Gastrocnemius medialis (tissue), 4 donors: ENCODE results near the gene CADM3. TPM values are rescaled to one million over a fixed set of nuclear protein-coding genes. Genes with fewer than 3 reads are reported as not detected.
A peak's percentile ranks its signal among the peaks of the same experiment; 100 is the strongest.

ENCODE experiments used
- ATAC-seq, 2 donors: fragments of 150-250 bp; one replicate each; pipeline ENCODE4 v1.9.1; 2016
- DNase-seq, 2 donors: peaks; one replicate each; pipeline ENCODE4 v3.0.0-alpha.2; 2019
- H3K27ac ChIP-seq, 4 donors: fragments of 200-600 bp; sonication (generic); 1 replicate in 1 of 4; 2 replicates in 3 of 4; pipeline ENCODE4 v1.5.1; 2016 to 2018; ENCODE audit warnings: mild to moderate bottlenecking in 2 of 4, moderate library complexity in 1 of 4
- H3K27me3 ChIP-seq, 3 donors: fragments of 200-600 bp; sonication (generic) in 2 of 3; 1 replicate in 1 of 3; 2 replicates in 2 of 3; pipeline versions ENCODE4 v1.5.1 to v1.6.0; 2016 to 2019; ENCODE audit warnings: mild to moderate bottlenecking in 1 of 3, moderate library complexity in 1 of 3
- H3K36me3 ChIP-seq, 2 donors: fragments of 200-600 bp; sonication (generic) in 1 of 2; one replicate each; pipeline ENCODE4 v1.5.1; 2017 to 2018
- H3K4me1 ChIP-seq, 2 donors: fragments of 200-600 bp; sonication (generic) in 1 of 2; one replicate each; pipeline ENCODE4 v1.5.1; 2016 to 2017; ENCODE audit warnings: mild to moderate bottlenecking in 2 of 2
- H3K4me3 ChIP-seq, 4 donors: fragments of 200-600 bp; sonication (generic) in 3 of 4; 1 replicate in 1 of 4; 2 replicates in 3 of 4; pipeline ENCODE4 v1.5.1; 2016 to 2019; ENCODE audit warnings: mild to moderate bottlenecking in 2 of 4
- H3K9me3 ChIP-seq, 3 donors: fragments of 200-600 bp; sonication (generic) in 2 of 3; 1 replicate in 1 of 3; 2 replicates in 2 of 3; pipeline ENCODE4 v1.5.1; 2016 to 2019
- CTCF ChIP-seq, 5 experiments: fragments of 450-650 bp in 3 of 5; fragments of 200-600 bp in 2 of 5; sonication (generic) in 2 of 5; IDR thresholded peaks in 4 of 5; conservative IDR thresholded peaks in 1 of 5; 1 replicate in 4 of 5; 2 replicates in 1 of 5; pipeline ENCODE4 v1.5.1; 2016 to 2019; ENCODE audit warnings: antibody characterized with exemption in 5 of 5, mild to moderate bottlenecking in 3 of 5, moderate library complexity in 3 of 5
- POLR2A ChIP-seq, 2 donors: fragments of 450-650 bp; IDR thresholded peaks; one replicate each; pipeline ENCODE4 v1.6.1; 2017; ENCODE audit warnings: antibody characterized with exemption in 2 of 2, mild to moderate bottlenecking in 2 of 2, moderate library complexity in 2 of 2
- in situ Hi-C, 4 donors: fragments of 200-750 bp; cut with MboI; loops; one replicate each; pipeline versions ENCODE4 v1.15.0 to v1.8.0; 2017; ENCODE audit warnings: low sequenced_read_pairs in 4 of 4
- intact Hi-C: fragments of 100-400 bp; cut with DNase I; formaldehyde crosslinking; loops from one replicate; pipeline ENCODE4 v1.15.1; 2023; ENCODE audit warnings: low total_unique reads
- total RNA-seq, 4 donors: library from RNA; depleted of rRNA; stranded (reverse); fragments of >200 nt; gene quantifications; one replicate each; pipeline versions ENCODE4 v1.1.0 to v1.2.3, GENCODE V29; 2016

CADM3 gene
- total RNA-seq, 4 donors from 2014 or later: 0.76 to 1.2 (median 1.0) TPM; not detected in 1

DNA sequence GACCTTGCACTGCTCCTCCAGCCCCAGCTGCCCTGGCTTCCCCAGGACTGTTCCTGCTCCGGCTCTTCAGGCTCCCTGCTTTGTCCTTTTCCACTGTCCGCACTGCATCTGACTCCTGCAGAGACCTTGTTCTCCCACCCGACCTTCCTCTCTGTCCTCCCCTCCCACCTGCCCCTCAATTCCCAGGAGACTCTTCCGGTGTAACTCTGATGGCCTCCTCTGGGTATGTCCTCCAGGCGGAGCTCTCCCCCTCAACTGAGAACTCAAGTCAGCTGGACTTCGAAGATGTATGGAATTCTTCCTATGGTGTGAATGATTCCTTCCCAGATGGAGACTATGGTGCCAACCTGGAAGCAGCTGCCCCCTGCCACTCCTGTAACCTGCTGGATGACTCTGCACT lies 33.8 kb downstream of the CADM3 start:
- in situ Hi-C loops (no loop called here), intact Hi-C loops (no loop called here)
- Histone ChIP-seq H3K36me3 (no peaks in the 10 kb centered on the region), H3K4me3 (peak overlapping the region in 1 of 4 donors; percentile 24), H3K27ac (no peak overlapping the region), H3K4me1 (no peaks in the 10 kb centered on the region), H3K9me3 (no peaks in the 10 kb centered on the region), H3K27me3 (peaks cover 3 to 27% (median 6%) of the 10 kb centered on the region in 3 donors)
- ATAC-seq: no peak
- DNase-seq: no peak
- no peak for TF ChIP-seq CTCF (IDR thresholded peaks at IDR 0.05 in 4 of 5, conservative IDR thresholded peaks at IDR 0.05 in 1 of 5)
- TF ChIP-seq POLR2A (IDR thresholded peaks at IDR 0.05): no peak

- H3K36me3 ChIP-seq: no peaks in the 10 kb centered on the region
- no peak for ATAC-seq
- intact Hi-C loops (no loop called here), in situ Hi-C loops (no loop called here)
- H3K4me3 ChIP-seq: peak overlapping the region in 1 of 4 donors; percentile 24
- no peak overlapping the region for H3K27ac ChIP-seq
- H3K9me3 ChIP-seq: no peaks in the 10 kb centered on the region
- peaks cover 0 to 1% of the 10 kb centered on the region in 2 donors for H3K4me1 ChIP-seq
- peaks cover 3 to 30% (median 7%) of the 10 kb centered on the region in 3 donors for H3K27me3 ChIP-seq
- no peak for DNase-seq
- TF ChIP-seq CTCF (IDR thresholded peaks at IDR 0.05 in 4 of 5, conservative IDR thresholded peaks at IDR 0.05 in 1 of 5) (no peak), POLR2A (IDR thresholded peaks at IDR 0.05) (no peak)
Measured at GRCh38 chr1:159206110-159206509, 34.7 kb downstream of the CADM3 start.

GRCh38 chr1:159207080-159207479 lies 35.7 kb downstream of the CADM3 start:
- H3K27me3 ChIP-seq: peaks cover 3 to 33% (median 9%) of the 10 kb centered on the region in 3 donors

DNA sequence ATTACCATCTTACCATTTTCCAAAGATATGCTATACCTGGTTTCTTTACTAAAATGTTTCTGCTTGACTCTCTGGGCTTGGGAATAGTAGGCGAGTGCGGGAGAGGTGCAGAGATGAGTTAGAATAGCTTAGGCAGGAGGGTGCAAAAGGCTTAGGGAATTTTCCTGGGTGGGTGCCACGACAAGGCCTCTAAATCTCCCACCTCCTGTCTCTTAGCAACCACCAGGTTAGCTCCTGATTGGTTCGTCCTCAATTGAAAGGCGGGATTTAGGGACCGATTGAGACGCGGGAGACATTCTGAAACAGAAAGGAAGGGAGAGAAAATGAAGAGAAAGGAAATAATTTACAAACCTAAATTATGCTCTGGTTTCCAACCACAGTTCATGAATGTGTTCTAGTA lies 36.4 kb downstream of the CADM3 start:
- no peak for TF ChIP-seq POLR2A (IDR thresholded peaks at IDR 0.05)
- TF ChIP-seq CTCF (IDR thresholded peaks at IDR 0.05 in 4 of 5, conservative IDR thresholded peaks at IDR 0.05 in 1 of 5): no peak
- Histone ChIP-seq H3K4me3 (peak overlapping the region in 1 of 4 donors; percentile 7), H3K27ac (no peak overlapping the region), H3K4me1 (peaks cover 0 to 5% of the 10 kb centered on the region in 2 donors), H3K9me3 (no peaks in the 10 kb centered on the region), H3K27me3 (peaks cover 3 to 33% (median 9%) of the 10 kb centered on the region in 3 donors), H3K36me3 (no peaks in the 10 kb centered on the region)
- no peak for ATAC-seq
- DNase-seq: no peak
- in situ Hi-C loops (no loop called here), intact Hi-C loops (no loop called here)

More at GRCh38 chr1:159207080-159207479, 35.7 kb downstream of the CADM3 start:
- ATAC-seq: no peak
- Histone ChIP-seq H3K27ac (no peak overlapping the region), H3K4me1 (peaks cover 0 to 5% of the 10 kb centered on the region in 2 donors), H3K9me3 (no peaks in the 10 kb centered on the region), H3K4me3 (peak overlapping the region in 1 of 4 donors; percentile 7), H3K36me3 (no peaks in the 10 kb centered on the region)
- no peak for TF ChIP-seq POLR2A (IDR thresholded peaks at IDR 0.05)
- no peak for TF ChIP-seq CTCF (IDR thresholded peaks at IDR 0.05 in 4 of 5, conservative IDR thresholded peaks at IDR 0.05 in 1 of 5)
- intact Hi-C loops: no loop called here
- no peak for DNase-seq
- in situ Hi-C loops: no loop called here
